ENCODE measurements around the gene MTF2. TPM values are rescaled to one million over a fixed set of nuclear protein-coding genes. Genes with fewer than 3 reads are reported as not detected.

Gene MTF2
- total and polyA plus RNA-seq, 9 of the 15 experiments (the other 6 are each of a cell fraction or from before 2014, with no cell fraction given), result 29.3 to 124 (median 57.7) TPM

- peak; percentile 74; the same call in 1 of the 2 replicates for TF ChIP-seq HBP1 (CRISPR knock-in tag; IDR thresholded peaks at IDR 0.05)
- TF ChIP-seq FOXJ3 (CRISPR knock-in tag; IDR thresholded peaks at IDR 0.05), result no peak
- peak; percentile 94 for TF ChIP-seq MGA (IDR thresholded peaks at IDR 0.05)
- TF ChIP-seq CHD2 (IDR thresholded peaks at IDR 0.05; ENCODE audit: low read depth, low read length), result no peak
- no peak for TF ChIP-seq BACH1 (tag; IDR thresholded peaks at IDR 0.05)
- TF ChIP-seq, protein P1, sequence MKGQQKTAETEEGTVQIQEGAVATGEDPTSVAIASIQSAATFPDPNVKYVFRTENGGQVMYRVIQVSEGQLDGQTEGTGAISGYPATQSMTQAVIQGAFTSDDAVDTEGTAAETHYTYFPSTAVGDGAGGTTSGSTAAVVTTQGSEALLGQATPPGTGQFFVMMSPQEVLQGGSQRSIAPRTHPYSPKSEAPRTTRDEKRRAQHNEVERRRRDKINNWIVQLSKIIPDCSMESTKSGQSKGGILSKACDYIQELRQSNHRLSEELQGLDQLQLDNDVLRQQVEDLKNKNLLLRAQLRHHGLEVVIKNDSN (CRISPR knock-in tag; IDR thresholded peaks at IDR 0.05), result peak; percentile 70
- TF ChIP-seq GTF3C2 (IDR thresholded peaks at IDR 0.05; ENCODE audit: borderline replicate concordance, extremely low read depth, insufficient read length), result no peak
- no peak for TF ChIP-seq GTF2F1 (IDR thresholded peaks at IDR 0.05; ENCODE audit: low read depth, low read length)
- peak; percentile 16; the same call in 1 of the 2 replicates for TF ChIP-seq ZBTB17 (CRISPR knock-in tag; IDR thresholded peaks at IDR 0.05)
Measured at GRCh38 chr1:93179886-93180722, 101.0 kb downstream of the MTF2 start, which contains the start of gene TMED5 (continued).

Measured in K562 (cell line).